ENCODE measurements around the gene NRL.
A peak's percentile ranks its signal among the peaks of the same experiment; 100 is the strongest.
"Not testable (repeated sequence)": the region's sequence is repeated elsewhere in the genome, so short reads cannot be mapped to it uniquely, and the experiment has no call there.

NRL gene

GRCh38 chr14:24052656-24053547 is 61.8 kb downstream of the NRL start:
- Mint-ChIP-seq H3K4me1 (ENCODE audit: low read depth) (peaks cover 17% of the 10 kb centered on the region), H3K27me3 (ENCODE audit: low read depth) (peaks cover 29% of the 10 kb centered on the region), H3K27ac (no peak overlapping the region), H3K36me3 (ENCODE audit: low read depth) (no peaks in the 10 kb centered on the region), H3K9me3 (no peaks in the 10 kb centered on the region), H3K4me3 (peak overlapping the region; percentile 61)
- DNase-seq (ENCODE audit: low spot score), result peak; percentile 72

- Mint-ChIP-seq H3K4me1 (ENCODE audit: low read depth) (peaks cover 17% of the 10 kb centered on the region), H3K36me3 (ENCODE audit: low read depth) (no peaks in the 10 kb centered on the region), H3K9me3 (no peaks in the 10 kb centered on the region), H3K4me3 (peak within 1 kb of the TSS; percentile 78), H3K27me3 (ENCODE audit: low read depth) (peaks cover 31% of the 10 kb centered on the region), H3K27ac (no peak within 1 kb of the TSS)
- DNase-seq (ENCODE audit: low spot score), result peak; percentile 63
Observed at GRCh38 chr14:24051789-24052655, 62.7 kb downstream of the NRL start, which contains the start of gene CARMIL3. TSS of gene CARMIL3 (plus strand) at chr14:24052009. CDS start at chr14:24052154, 145 bp downstream.

GRCh38 chr14:24051176-24051788 is 63.5 kb downstream of the NRL start:
- Mint-ChIP-seq H3K27me3 (ENCODE audit: low read depth) (peaks cover 33% of the 10 kb centered on the region), H3K9me3 (no peaks in the 10 kb centered on the region), H3K36me3 (ENCODE audit: low read depth) (no peaks in the 10 kb centered on the region), H3K27ac (no peak overlapping the region), H3K4me3 (peak overlapping the region; percentile 78), H3K4me1 (ENCODE audit: low read depth) (peaks cover 17% of the 10 kb centered on the region)
- DNase-seq (ENCODE audit: low spot score), result no peak

- peaks cover 17% of the 10 kb centered on the region for H3K4me1 Mint-ChIP-seq (ENCODE audit: low read depth)
- DNase-seq (ENCODE audit: low spot score); H3K27ac Mint-ChIP-seq; H3K9me3 Mint-ChIP-seq; H3K36me3 Mint-ChIP-seq (ENCODE audit: low read depth): not testable (repeated sequence)
- H3K27me3 Mint-ChIP-seq (ENCODE audit: low read depth), result peaks cover 34% of the 10 kb centered on the region
- peak overlapping the region; percentile 78 for H3K4me3 Mint-ChIP-seq
Observed at GRCh38 chr14:24050753-24051152, 64.0 kb downstream of the NRL start.

GRCh38 chr14:24049002-24049401 is 65.7 kb downstream of the NRL start:
- not testable (repeated sequence) for H3K9me3 Mint-ChIP-seq; H3K4me3 Mint-ChIP-seq; H3K36me3 Mint-ChIP-seq (ENCODE audit: low read depth); DNase-seq (ENCODE audit: low spot score); H3K27ac Mint-ChIP-seq
- Mint-ChIP-seq H3K4me1 (ENCODE audit: low read depth) (peaks cover 17% of the 10 kb centered on the region), H3K27me3 (ENCODE audit: low read depth) (peaks cover 40% of the 10 kb centered on the region)

DNA sequence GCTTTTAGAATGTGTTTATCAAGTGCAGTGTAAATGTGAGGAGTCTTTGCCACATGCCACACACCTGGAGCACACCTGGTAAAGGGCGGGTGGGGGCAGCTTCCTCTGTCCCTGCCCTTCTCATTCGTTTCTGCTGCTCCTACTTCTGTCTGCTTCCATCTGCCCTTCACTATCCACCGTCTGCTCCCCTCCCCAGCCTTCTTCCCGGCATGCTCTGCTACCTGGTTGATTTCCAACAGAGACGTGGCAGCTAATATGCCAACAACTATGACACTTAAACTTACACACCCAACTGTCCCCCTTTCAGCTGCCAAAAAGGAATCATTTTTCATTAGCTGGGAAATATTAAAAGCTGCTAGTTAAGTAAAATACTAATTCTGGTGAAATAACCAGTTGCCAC is 72.0 kb downstream of the NRL start:
- Mint-ChIP-seq H3K9me3 (no peaks in the 10 kb centered on the region), H3K27ac (no peak overlapping the region), H3K36me3 (ENCODE audit: low read depth) (no peaks in the 10 kb centered on the region), H3K4me1 (ENCODE audit: low read depth) (no peaks in the 10 kb centered on the region), H3K27me3 (ENCODE audit: low read depth) (peaks cover 26% of the 10 kb centered on the region), H3K4me3 (no peak overlapping the region)
- no peak for DNase-seq (ENCODE audit: low spot score)

DNA sequence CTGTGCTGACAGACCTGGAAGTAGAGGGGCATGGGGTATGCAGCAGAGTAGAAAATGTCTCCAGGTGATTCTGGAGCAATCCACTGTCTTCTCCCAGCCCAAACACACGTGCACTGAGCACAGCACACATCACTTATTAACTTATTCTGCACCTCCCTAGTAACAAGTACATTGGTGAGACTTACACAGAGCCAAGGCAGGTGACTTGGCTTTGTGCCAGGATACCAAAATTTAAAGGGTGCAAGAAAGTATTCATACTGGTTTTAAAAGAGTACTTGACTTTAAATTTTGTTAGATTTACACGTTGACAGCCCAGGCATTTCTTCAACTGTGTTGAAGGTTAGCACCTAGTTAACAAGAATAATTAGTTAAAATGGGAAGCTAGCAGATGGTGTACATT is 74.1 kb downstream of the NRL start:
- no peaks in the 10 kb centered on the region for H3K9me3 Mint-ChIP-seq
- DNase-seq (ENCODE audit: low spot score), result no peak
- no peaks in the 10 kb centered on the region for H3K36me3 Mint-ChIP-seq (ENCODE audit: low read depth)
- H3K27me3 Mint-ChIP-seq (ENCODE audit: low read depth), result peaks cover 20% of the 10 kb centered on the region
- H3K27ac Mint-ChIP-seq, result no peak overlapping the region
- H3K4me1 Mint-ChIP-seq (ENCODE audit: low read depth), result peaks cover 9% of the 10 kb centered on the region
- H3K4me3 Mint-ChIP-seq, result no peak overlapping the region

DNA sequence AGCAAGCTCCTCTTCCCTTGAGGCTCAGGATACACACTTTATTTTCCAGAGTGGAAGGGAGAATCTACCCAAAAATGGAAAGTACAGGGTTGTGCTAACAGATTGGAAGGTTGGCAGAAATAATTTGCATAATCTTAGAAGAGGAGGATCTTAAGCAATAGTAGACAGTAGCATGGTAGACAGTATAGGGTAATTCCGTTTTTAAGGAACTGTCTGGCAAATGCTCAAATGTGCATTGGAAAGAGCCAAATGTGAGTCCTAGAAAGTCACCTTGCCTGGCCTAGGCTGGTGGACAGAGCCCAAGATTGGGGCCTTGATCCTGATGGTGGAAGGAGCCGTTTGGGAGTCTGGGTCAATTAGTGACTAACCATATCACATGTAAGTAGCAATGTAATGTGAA is 76.1 kb downstream of the NRL start:
- H3K27me3 Mint-ChIP-seq (ENCODE audit: low read depth), result peaks cover 12% of the 10 kb centered on the region
- no peak overlapping the region for H3K4me3 Mint-ChIP-seq
- H3K4me1 Mint-ChIP-seq (ENCODE audit: low read depth), result peaks cover 10% of the 10 kb centered on the region
- no peak for DNase-seq (ENCODE audit: low spot score)
- H3K9me3 Mint-ChIP-seq, result no peaks in the 10 kb centered on the region
- H3K36me3 Mint-ChIP-seq (ENCODE audit: low read depth), result peaks cover 4% of the 10 kb centered on the region
- H3K27ac Mint-ChIP-seq, result no peak overlapping the region

DNA sequence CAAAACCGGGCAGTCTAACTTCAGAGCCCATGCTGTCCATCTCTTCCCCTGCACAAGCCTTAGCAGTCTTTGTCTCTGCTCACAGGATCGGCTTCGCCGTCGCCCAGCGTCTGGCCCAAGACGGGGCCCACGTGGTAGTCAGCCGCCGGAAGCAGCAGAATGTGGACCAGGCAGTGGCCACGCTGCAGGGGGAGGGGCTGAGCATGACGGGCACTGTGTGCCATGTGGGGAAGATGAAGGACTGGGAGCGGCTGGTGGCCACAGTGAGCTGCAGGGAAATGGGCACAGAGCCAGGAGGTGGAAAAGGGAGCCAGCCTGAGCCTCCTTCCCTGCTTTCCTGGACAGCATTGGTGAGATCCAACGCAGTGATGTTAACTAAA is 77.1 kb downstream of the NRL start:
- Mint-ChIP-seq H3K36me3 (ENCODE audit: low read depth) (peaks cover 4% of the 10 kb centered on the region), H3K9me3 (peaks cover under 1% of the 10 kb centered on the region), H3K4me1 (ENCODE audit: low read depth) (peaks cover 10% of the 10 kb centered on the region), H3K27ac (no peak overlapping the region), H3K4me3 (no peak overlapping the region), H3K27me3 (ENCODE audit: low read depth) (peaks cover 7% of the 10 kb centered on the region)
- DNase-seq (ENCODE audit: low spot score), result no peak

GRCh38 chr14:24036963-24037657 is 77.6 kb downstream of the NRL start:
- peak overlapping the region; percentile 87 for H3K27ac Mint-ChIP-seq

GRCh38 chr14:24036169-24036962 is 78.4 kb downstream of the NRL start:
- Mint-ChIP-seq H3K27me3 (ENCODE audit: low read depth) (peaks cover 1% of the 10 kb centered on the region), H3K4me1 (ENCODE audit: low read depth) (peaks cover 10% of the 10 kb centered on the region), H3K36me3 (ENCODE audit: low read depth) (peaks cover 4% of the 10 kb centered on the region), H3K9me3 (peaks cover 13% of the 10 kb centered on the region), H3K4me3 (peak overlapping the region; percentile 89), H3K27ac (peak overlapping the region; percentile 87)
- DNase-seq (ENCODE audit: low spot score), result peak; percentile 69

More at GRCh38 chr14:24036963-24037657, 77.6 kb downstream of the NRL start:
- H3K36me3 Mint-ChIP-seq (ENCODE audit: low read depth); H3K27me3 Mint-ChIP-seq (ENCODE audit: low read depth); H3K4me1 Mint-ChIP-seq (ENCODE audit: low read depth); H3K9me3 Mint-ChIP-seq; DNase-seq (ENCODE audit: low spot score): not testable (repeated sequence)
- H3K4me3 Mint-ChIP-seq, result peak overlapping the region; percentile 89

- Mint-ChIP-seq H3K4me1 (ENCODE audit: low read depth) (peaks cover 12% of the 10 kb centered on the region), H3K9me3 (peaks cover 19% of the 10 kb centered on the region), H3K27ac (peak overlapping the region; percentile 75), H3K4me3 (peak overlapping the region; percentile 89)
- not testable (repeated sequence) for DNase-seq (ENCODE audit: low spot score); H3K36me3 Mint-ChIP-seq (ENCODE audit: low read depth); H3K27me3 Mint-ChIP-seq (ENCODE audit: low read depth)
Observed at GRCh38 chr14:24035769-24036168, 79.0 kb downstream of the NRL start.
